Astrocyte (in vitro differentiated cells and primary cell): Measurements from ENCODE around the gene YKT6.

Experiments used
- EZH2 ChIP-seq: IDR thresholded peaks from 2 replicates; pipeline ENCODE4 v1.6.1; 2012; ENCODE audit warnings: mild to moderate bottlenecking, low read length, inconsistent platforms; ENCODE audit not compliant: insufficient read depth
- TF ChIP-seq, protein P1 (sequence below): IDR thresholded peaks from 2 replicates; pipeline ENCODE4 v1.5.1; 2011; ENCODE audit warnings: low read depth, mild to moderate bottlenecking, inconsistent platforms, low read length, moderate library complexity; ENCODE audit not compliant: insufficient read depth

- TF ChIP-seq, protein P1, sequence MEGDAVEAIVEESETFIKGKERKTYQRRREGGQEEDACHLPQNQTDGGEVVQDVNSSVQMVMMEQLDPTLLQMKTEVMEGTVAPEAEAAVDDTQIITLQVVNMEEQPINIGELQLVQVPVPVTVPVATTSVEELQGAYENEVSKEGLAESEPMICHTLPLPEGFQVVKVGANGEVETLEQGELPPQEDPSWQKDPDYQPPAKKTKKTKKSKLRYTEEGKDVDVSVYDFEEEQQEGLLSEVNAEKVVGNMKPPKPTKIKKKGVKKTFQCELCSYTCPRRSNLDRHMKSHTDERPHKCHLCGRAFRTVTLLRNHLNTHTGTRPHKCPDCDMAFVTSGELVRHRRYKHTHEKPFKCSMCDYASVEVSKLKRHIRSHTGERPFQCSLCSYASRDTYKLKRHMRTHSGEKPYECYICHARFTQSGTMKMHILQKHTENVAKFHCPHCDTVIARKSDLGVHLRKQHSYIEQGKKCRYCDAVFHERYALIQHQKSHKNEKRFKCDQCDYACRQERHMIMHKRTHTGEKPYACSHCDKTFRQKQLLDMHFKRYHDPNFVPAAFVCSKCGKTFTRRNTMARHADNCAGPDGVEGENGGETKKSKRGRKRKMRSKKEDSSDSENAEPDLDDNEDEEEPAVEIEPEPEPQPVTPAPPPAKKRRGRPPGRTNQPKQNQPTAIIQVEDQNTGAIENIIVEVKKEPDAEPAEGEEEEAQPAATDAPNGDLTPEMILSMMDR: no peak
- TF ChIP-seq EZH2: no peak
These were observed 11.9 kb downstream of the YKT6 start for GRCh38 chr7:44212581-44213184.
